A673 (cell line): ENCODE measurements around the gene PHACTR3. TPM values are rescaled to one million over a fixed set of nuclear protein-coding genes. Genes with fewer than 3 reads are reported as not detected.

Source experiments
- BruUV-seq: library from RNA; stranded (reverse); fragments of 400-500 nt; replicated peaks from 2 replicates; lab custom pipeline; 2021; lab: Mats Ljungman, UMichigan
- CTCF ChIA-PET: fragments of 300-600 bp; sonication (Branson Sonifier 250); formaldehyde crosslinking; loops from one replicate; lab custom pipeline; 2022; ENCODE audit warnings: antibody characterized with exemption; lab: Charles Lee
- POLR2A ChIA-PET: fragments of 300-600 bp; sonication (Branson Sonifier 250); formaldehyde crosslinking; loops from one replicate; lab custom pipeline; 2022; ENCODE audit warnings: antibody characterized with exemption; ENCODE audit not compliant: low non-redundant PET; lab: Charles Lee
- DNase-seq: peaks from one replicate; pipeline ENCODE4 v3.0.0-alpha.2; 2015; ENCODE audit warnings: low spot score
- H3K27ac ChIP-seq: fragments of 200-600 bp; sonication (generic); 2 replicates; pipeline ENCODE4 v1.5.1; 2016; ENCODE audit warnings: mixed run types, low read depth, mild to moderate bottlenecking, mixed read lengths, antibody characterized with exemption, low read length; ENCODE audit not compliant: poor library complexity, severe bottlenecking
- H3K27me3 ChIP-seq: fragments of 200-600 bp; sonication (generic); replicated peaks from 2 replicates; pipeline ENCODE4 v1.6.1; 2017; ENCODE audit warnings: mixed run types, low read depth, mild to moderate bottlenecking, mixed read lengths, antibody characterized with exemption, low read length; ENCODE audit not compliant: insufficient read depth, poor library complexity
- H3K36me3 ChIP-seq: fragments of 200-600 bp; sonication (generic); 2 replicates; pipeline ENCODE4 v1.6.1; 2016; ENCODE audit warnings: mixed run types, mild to moderate bottlenecking, mixed read lengths, antibody characterized with exemption, low read length; ENCODE audit not compliant: insufficient read depth, poor library complexity, severe bottlenecking
- H3K4me1 ChIP-seq: fragments of 200-600 bp; sonication (generic); 2 replicates; pipeline ENCODE4 v1.6.1; 2017; ENCODE audit warnings: mixed run types, mild to moderate bottlenecking, mixed read lengths, antibody characterized with exemption, low read length; ENCODE audit not compliant: insufficient read depth, poor library complexity, severe bottlenecking
- H3K4me3 ChIP-seq: fragments of 200-600 bp; sonication (generic); 2 replicates; pipeline ENCODE4 v1.5.1; 2016; ENCODE audit warnings: low read depth, mixed run types, mild to moderate bottlenecking, mixed read lengths, low read length; ENCODE audit not compliant: poor library complexity, severe bottlenecking
- H3K9me3 ChIP-seq: fragments of 200-600 bp; sonication (generic); 2 replicates; pipeline ENCODE4 v1.6.1; 2016; ENCODE audit warnings: mixed run types, low read depth, mild to moderate bottlenecking, mixed read lengths, antibody characterized with exemption, low read length; ENCODE audit not compliant: poor library complexity, severe bottlenecking
- CTCF ChIP-seq: fragments of 300-800, 200-600 bp; sonication (generic); conservative IDR thresholded peaks from 2 replicates; pipeline ENCODE4 v1.5.1; 2017; ENCODE audit warnings: low read depth, mild to moderate bottlenecking, antibody characterized with exemption, low read length, moderate library complexity, mixed read lengths
- EZH2 ChIP-seq: fragments of 200-600 bp; sonication (generic); IDR thresholded peaks from 2 replicates; pipeline ENCODE4 v1.6.1; 2017; ENCODE audit warnings: borderline replicate concordance, low read depth, mild to moderate bottlenecking, mixed read lengths, antibody characterized with exemption, low read length; ENCODE audit not compliant: poor library complexity, severe bottlenecking
- intact Hi-C: fragments of 100-400 bp; cut with micrococcal nuclease; formaldehyde crosslinking; loops from one replicate; pipeline ENCODE4 v1.10.0; 2022; ENCODE audit not compliant: unreplicated experiment
- total RNA-seq: library from RNA; stranded (reverse); gene quantifications from 2 replicates; pipeline ENCODE4 v1.2.3, GENCODE V29; 2021

PHACTR3 gene
- total RNA-seq, 1 experiment from 2014 or later: 0.17 TPM

- no peak overlapping the region for H3K27ac ChIP-seq
- no peak for DNase-seq
- ChIA-PET POLR2A (no interaction called here), CTCF (no interaction called here)
- H3K27me3 ChIP-seq: no peaks in the 10 kb centered on the region
- TF ChIP-seq EZH2: no peak
- TF ChIP-seq CTCF: no peak
- H3K36me3 ChIP-seq: no peaks in the 10 kb centered on the region
- H3K9me3 ChIP-seq: no peaks in the 10 kb centered on the region
- no peaks in the 10 kb centered on the region for H3K4me1 ChIP-seq
- no peak overlapping the region for H3K4me3 ChIP-seq
- BruUV-seq: no TSS peak
- intact Hi-C loops: no loop called here
Observed at GRCh38 chr20:59646487-59646886, 42.1 kb downstream of the PHACTR3 start.

GRCh38 chr20:59647271-59647670 lies 42.9 kb downstream of the PHACTR3 start:
- intact Hi-C loops: no loop called here
- TF ChIP-seq EZH2: no peak
- TF ChIP-seq CTCF: no peak
- no peaks in the 10 kb centered on the region for H3K36me3 ChIP-seq
- DNase-seq: no peak
- no peak overlapping the region for H3K27ac ChIP-seq
- BruUV-seq: no TSS peak
- ChIA-PET POLR2A (no interaction called here), CTCF (no interaction called here)
- no peaks in the 10 kb centered on the region for H3K9me3 ChIP-seq
- no peak overlapping the region for H3K4me3 ChIP-seq
- H3K27me3 ChIP-seq: no peaks in the 10 kb centered on the region
- H3K4me1 ChIP-seq: no peaks in the 10 kb centered on the region

GRCh38 chr20:59648466-59649070 lies 44.2 kb downstream of the PHACTR3 start:
- CTCF ChIA-PET: no interaction called here
- no TSS peak for BruUV-seq
- DNase-seq: no peak

More at GRCh38 chr20:59648466-59649070, 44.2 kb downstream of the PHACTR3 start:
- TF ChIP-seq CTCF (no peak), EZH2 (no peak)
- Histone ChIP-seq H3K27me3 (no peaks in the 10 kb centered on the region), H3K27ac (no peak overlapping the region), H3K36me3 (no peaks in the 10 kb centered on the region), H3K4me1 (no peaks in the 10 kb centered on the region), H3K4me3 (no peak overlapping the region), H3K9me3 (no peaks in the 10 kb centered on the region)
- POLR2A ChIA-PET: no interaction called here
- intact Hi-C loops: no loop called here
